Endometrial microvascular endothelial cells (primary cell): Measurements from ENCODE around the gene LRRC75A. TPM values are rescaled to one million over a fixed set of nuclear protein-coding genes. Genes with fewer than 3 reads are reported as not detected.
"Not testable (repeated sequence)": the region's sequence is repeated elsewhere in the genome, so short reads cannot be mapped to it uniquely, and the experiment has no call there.

ENCODE experiments used
- in situ Hi-C: cut with HindIII; loops from 2 replicates; pipeline ENCODE4 v1.10.0; 2017; ENCODE audit warnings: low sequenced_read_pairs, low pct_unique_long_range_greater_than_20kb; ENCODE audit errors: inconsistent ontology term
- total RNA-seq: library from RNA; depleted of rRNA; stranded (reverse); fragments of >200 nt; gene quantifications from one replicate; pipeline ENCODE4 v1.2.3, GENCODE V29; 2015; ENCODE audit errors: inconsistent ontology term

LRRC75A gene
- total RNA-seq, 1 donor from 2014 or later = 0.19 TPM

- in situ Hi-C loops = no loop called here
Measured at GRCh38 chr17:16460796-16461605, 31.0 kb downstream of the LRRC75A start.

DNA sequence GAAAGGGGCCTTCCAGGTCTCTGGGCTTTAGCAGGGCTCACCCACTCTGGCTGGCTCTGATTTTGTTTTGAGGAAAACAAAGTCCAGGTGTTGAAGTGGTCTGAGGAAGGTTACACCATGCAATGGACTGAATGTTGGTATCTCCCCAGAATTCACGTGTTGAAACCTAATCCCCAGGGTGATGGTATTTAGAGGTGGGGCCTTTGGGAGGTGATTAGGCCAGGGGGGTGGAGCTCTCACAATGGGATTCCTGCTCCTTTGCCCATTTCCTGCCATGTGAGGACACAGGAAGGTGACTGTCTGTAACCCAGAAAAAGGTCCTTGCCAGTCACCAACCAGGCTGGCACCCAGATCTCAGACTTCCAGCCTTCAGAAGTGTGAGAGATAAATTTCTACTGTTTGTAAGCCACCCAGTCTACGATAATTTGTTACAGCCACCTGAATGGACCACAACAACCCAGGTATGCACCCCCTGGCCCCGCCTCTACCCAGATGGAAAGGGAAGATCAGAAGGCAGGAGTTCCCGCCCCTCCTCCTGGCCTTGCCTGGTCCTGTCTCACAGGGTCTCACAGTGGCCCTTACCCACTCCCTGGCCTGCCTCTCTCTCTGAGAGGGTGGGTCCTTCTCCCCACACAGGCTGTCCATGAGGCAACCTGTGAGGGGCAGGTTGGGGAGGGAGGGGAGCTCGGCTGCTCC, 32.0 kb downstream of the LRRC75A start:
- in situ Hi-C loops = no loop called here

GRCh38 chr17:16459271-16459670, 32.7 kb downstream of the LRRC75A start:
- in situ Hi-C loops = no loop called here

DNA sequence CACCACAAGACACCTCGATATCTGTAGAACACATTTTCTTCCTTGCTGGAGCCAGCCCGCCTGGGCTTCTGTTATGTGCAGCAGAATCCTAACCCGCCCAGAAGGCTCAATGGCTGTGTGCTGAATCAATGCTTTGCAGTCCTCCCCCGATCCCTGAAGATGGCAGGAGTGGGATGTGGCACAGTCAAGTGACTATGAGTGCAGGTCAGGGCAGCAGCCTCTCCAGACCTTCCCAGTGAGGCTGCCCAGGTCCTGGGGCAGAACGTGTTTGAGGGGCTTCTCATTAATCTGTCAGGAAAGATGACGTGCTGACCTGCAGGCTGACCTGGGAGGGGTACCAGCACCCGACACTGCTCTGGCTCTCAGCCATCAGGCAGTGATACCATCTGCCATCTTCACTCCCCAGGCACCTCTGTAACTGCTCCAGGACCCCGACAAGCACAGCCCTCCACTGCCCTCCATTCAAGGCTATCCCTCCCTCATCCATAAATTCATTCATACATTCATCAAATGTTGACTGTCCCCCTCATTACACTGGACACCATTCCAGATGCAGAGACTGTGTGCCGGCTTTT, 35.2 kb downstream of the LRRC75A start:
- in situ Hi-C loops = no loop called here

- in situ Hi-C loops = no loop called here
Measured at GRCh38 chr17:16455997-16456741, 35.8 kb downstream of the LRRC75A start.

DNA sequence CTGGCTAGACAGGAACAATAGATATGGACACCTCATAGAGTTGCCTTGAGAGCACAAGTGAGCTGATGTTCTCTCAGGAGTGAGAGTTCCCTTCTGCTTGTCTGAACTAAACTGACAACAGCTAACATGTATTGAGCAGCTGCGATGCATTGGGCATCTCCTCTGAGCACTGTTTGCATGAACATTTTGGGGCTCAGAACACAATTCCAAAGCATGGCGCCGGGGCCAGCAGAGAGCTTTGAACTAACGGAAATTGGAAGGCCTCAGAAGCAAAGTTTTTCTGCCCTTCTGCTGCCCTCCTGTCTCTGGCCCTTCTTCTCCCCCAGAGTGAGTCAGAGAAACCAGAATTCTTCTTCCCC, 38.5 kb downstream of the LRRC75A start:
- in situ Hi-C loops = no loop called here

DNA sequence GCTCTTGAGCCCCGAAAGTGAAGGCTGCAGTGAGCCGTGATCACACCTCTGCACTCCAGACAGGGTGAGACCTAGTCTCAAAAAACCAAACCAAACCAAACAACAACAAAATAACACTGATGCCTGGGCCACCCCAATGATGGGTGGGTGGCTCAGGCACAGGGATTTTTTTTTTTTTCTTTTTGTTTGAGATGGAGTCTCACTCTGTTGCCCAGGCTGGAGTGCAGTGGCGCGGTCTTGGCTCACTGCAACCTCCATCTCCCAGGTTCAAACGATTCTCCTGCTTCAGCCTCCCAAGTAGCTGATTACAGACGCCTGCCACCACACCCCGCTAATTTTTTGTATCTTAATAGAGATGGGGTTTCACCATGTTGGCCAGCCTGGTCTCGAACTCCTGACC, 39.7 kb downstream of the LRRC75A start:
- in situ Hi-C loops = not testable (repeated sequence)

GRCh38 chr17:16450028-16450427, 42.0 kb downstream of the LRRC75A start:
- in situ Hi-C loops = no loop called here

DNA sequence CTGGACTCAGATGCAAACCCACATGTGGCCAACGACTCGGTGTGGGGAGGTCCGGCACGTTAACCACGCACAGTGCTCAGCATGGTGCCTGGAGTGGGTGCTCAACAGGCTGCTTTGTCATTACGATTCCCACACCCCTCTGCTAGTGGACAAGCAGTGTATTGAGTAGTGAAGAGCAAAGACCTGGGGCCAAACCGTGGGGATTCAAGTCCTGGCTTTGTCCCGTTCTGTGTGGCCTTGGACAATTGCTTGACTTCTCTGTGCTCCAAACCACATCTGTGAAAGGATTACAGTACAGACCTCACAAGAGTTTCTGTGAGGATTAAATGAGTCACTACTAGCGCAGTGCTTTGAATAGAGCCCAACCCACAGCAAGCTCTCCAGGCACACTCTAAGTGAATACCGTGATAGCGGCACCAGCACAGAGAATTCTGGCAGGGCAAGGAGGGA, 42.8 kb downstream of the LRRC75A start:
- in situ Hi-C loops = no loop called here

- in situ Hi-C loops = no loop called here
Measured at GRCh38 chr17:16448490-16448889, 43.5 kb downstream of the LRRC75A start.

DNA sequence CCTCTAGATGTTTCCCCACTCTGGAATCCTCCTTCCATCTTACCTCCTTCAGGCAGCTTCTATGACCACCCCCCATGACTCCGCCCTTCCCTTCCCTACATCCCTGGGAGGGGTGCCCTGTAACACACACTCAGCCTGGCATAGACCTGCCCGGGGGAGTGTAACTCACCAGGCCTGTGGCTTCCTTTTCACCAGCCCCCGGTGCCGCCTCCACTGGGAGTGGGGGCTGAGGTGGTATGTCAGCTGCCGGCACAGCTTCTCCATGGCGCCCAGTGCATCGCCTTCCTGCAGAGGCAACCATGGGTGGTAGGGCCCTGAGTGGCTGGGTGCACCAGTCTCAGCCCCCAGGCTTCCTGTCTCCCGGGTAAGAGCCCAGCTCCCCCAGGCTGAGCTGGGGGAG, 44.3 kb downstream of the LRRC75A start:
- in situ Hi-C loops = no loop called here

GRCh38 chr17:16446338-16446983, 45.5 kb downstream of the LRRC75A start:
- in situ Hi-C loops = no loop called here

DNA sequence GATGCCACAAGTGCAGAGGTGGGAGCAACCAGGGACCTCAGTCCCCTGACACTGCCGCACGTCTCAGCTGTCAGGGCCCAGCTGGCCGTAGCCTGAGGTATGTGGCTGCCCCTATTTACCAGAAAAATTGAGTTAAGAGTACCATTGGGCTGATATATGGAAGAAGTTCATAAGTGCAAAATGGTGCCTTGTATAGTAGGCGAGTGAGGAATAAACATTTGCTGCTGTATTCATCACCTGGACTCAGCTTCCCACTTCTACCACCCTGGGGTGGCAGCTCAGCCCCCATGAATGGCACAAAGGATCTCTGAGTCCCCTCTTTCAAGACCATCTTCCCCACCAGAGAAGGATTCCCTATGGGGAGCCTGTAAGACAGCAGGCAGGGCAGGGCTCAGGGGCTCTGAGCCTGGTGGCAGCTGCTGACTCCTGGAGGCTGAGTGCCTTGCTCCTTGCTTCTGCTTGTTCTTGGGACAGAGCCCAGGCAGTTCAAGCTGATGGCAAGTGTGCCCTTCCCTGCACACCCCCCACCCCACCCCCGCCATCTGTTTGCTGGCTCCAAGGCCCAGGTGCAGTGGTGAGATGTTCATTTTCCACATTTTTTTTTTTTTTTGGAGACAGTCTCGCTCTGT, 47.6 kb downstream of the LRRC75A start:
- in situ Hi-C loops = no loop called here

DNA sequence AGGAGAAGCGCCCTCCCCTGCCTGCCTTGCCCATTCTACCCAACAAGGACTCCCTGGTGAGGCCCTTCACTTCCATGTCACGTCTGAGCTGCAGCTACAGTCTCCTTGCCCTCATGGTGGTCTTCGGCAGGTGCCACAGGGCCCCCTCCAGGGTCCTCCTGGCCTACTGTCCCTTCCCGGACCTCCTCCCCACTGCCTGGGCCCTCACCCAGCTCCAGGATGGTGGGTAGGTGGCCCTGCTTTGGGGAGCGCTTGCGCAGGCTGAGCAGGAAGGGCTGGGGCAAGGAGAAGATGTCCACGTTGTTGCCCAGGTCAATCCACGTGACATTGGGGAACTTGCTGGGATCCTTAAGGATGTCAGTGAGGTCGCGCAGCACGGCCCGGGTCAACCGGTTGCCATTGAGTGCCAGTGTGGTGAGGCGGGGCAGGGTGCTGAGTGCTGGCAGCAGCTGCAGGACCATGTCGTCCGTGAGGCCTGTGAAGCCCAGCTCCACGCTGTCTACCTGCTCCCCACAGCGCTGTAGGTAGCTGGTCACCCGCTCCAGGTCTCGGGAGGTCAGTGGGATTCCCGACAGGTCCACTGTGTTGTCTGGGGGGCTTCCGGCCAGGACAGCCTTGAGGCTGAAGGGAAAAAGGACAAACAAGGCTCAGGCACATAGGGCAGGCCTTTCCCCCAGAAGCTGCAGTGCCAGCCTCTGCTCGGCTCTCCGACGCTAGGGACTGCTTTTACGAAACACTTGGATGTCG, 48.3 kb downstream of the LRRC75A start:
- in situ Hi-C loops = no loop called here

GRCh38 chr17:16442594-16443510, 49.1 kb downstream of the LRRC75A start:
- in situ Hi-C loops = no loop called here

- in situ Hi-C loops = no loop called here
Measured at GRCh38 chr17:16442141-16442540, 49.9 kb downstream of the LRRC75A start.
